Upper lobe of left lung (tissue), 4 donors: Measurements from ENCODE around the gene ANKDD1B.

ENCODE experiments used
- EP300 ChIP-seq, 4 donors: sonication (generic); formaldehyde crosslinking; IDR thresholded peaks; one replicate each; pipeline ENCODE4 v1.5.1; 2017; ENCODE audit warnings: antibody characterized with exemption in 4 of 4, control low read depth in 2 of 4
- POLR2A ChIP-seq, 4 donors: fragments of 450-650 bp; IDR thresholded peaks; one replicate each; pipeline ENCODE4 v1.5.1; 2016 to 2017; ENCODE audit warnings: antibody characterized with exemption in 4 of 4, mild to moderate bottlenecking in 2 of 4
- POLR2AphosphoS5 ChIP-seq, 2 donors: sonication (generic); formaldehyde crosslinking; IDR thresholded peaks; one replicate each; pipeline ENCODE4 v1.5.1; 2017; ENCODE audit warnings: antibody characterized with exemption in 2 of 2
- TF ChIP-seq, protein P1 (sequence below), 6 experiments: fragments of 450-650 bp in 4 of 6; fragments of 200-600 bp in 2 of 6; sonication (generic) in 2 of 6; IDR thresholded peaks; one replicate each; pipeline ENCODE4 v1.5.1; 2016 to 2019; ENCODE audit warnings: antibody characterized with exemption in 6 of 6

DNA sequence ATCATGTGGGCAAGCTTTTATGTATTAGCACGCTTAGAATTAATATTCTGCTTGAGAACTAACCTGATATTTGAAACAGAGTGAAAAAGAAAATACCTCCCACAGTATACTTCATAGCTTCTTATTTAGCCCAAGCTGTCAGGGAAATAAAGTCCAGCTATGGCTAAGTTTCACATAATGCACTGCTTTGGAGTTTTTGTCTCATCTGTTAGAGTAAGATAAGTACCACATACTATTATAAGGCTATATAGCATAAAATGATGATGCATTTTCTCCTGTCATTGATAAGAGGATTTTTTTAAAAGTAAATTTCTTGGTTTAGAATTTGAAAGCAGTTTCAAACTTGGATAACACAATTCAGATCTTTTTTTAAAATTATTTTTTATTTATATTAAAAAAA lies 2.4 kb upstream of the ANKDD1B start:
- no peak for TF ChIP-seq POLR2A (IDR thresholded peaks at IDR 0.05)
- TF ChIP-seq, protein P1, sequence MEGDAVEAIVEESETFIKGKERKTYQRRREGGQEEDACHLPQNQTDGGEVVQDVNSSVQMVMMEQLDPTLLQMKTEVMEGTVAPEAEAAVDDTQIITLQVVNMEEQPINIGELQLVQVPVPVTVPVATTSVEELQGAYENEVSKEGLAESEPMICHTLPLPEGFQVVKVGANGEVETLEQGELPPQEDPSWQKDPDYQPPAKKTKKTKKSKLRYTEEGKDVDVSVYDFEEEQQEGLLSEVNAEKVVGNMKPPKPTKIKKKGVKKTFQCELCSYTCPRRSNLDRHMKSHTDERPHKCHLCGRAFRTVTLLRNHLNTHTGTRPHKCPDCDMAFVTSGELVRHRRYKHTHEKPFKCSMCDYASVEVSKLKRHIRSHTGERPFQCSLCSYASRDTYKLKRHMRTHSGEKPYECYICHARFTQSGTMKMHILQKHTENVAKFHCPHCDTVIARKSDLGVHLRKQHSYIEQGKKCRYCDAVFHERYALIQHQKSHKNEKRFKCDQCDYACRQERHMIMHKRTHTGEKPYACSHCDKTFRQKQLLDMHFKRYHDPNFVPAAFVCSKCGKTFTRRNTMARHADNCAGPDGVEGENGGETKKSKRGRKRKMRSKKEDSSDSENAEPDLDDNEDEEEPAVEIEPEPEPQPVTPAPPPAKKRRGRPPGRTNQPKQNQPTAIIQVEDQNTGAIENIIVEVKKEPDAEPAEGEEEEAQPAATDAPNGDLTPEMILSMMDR (IDR thresholded peaks at IDR 0.05), result no peak
- no peak for TF ChIP-seq EP300 (IDR thresholded peaks at IDR 0.05)
- TF ChIP-seq POLR2AphosphoS5 (IDR thresholded peaks at IDR 0.05), result no peak
